Naive thymus-derived CD4-positive, alpha-beta T cell (primary cell): ENCODE measurements around the gene FBXL17. TPM values are rescaled to one million over a fixed set of nuclear protein-coding genes. Genes with fewer than 3 reads are reported as not detected.

Source experiments
- ATAC-seq: fragments of 150-1000 bp; cut with Tn5 transposase; 2 replicates; pipeline ENCODE4 v1.10.0; 2021; ENCODE audit warnings: mild to moderate bottlenecking, moderate library complexity
- CTCF ChIA-PET: fragments of 350-600 bp; sonication (Branson Sonifier 250); formaldehyde crosslinking; loops from one replicate; lab custom pipeline; 2021; ENCODE audit warnings: antibody characterized with exemption; lab: Charles Lee
- POLR2A ChIA-PET: fragments of 350-600 bp; sonication (Branson Sonifier 250); formaldehyde crosslinking; loops from one replicate; lab custom pipeline; 2021; ENCODE audit warnings: antibody characterized with exemption, inconsistent platforms; lab: Charles Lee
- DNase-seq, 9 donors: peaks; one replicate each; pipeline versions ENCODE4 v3.0.0 to v3.0.0-alpha.2; 2020 to 2022; ENCODE audit warnings: mixed read lengths in 1 of 9
- H3K27ac ChIP-seq: one replicate; pipeline ENCODE4 v1.7.0; 2013; ENCODE audit warnings: mild to moderate bottlenecking, low read depth, low read length, moderate library complexity
- H3K27me3 ChIP-seq, 2 donors: one replicate each; pipeline ENCODE4 v1.7.0; 2013; ENCODE audit warnings: low read length in 2 of 2, mild to moderate bottlenecking in 2 of 2, moderate library complexity in 2 of 2; ENCODE audit not compliant: control insufficient read depth in 2 of 2, insufficient read depth in 2 of 2
- H3K36me3 ChIP-seq, 3 experiments: 1 replicate in 2 of 3; 2 replicates in 1 of 3; pipeline ENCODE4 v1.7.0; 2013; ENCODE audit warnings: low read length in 3 of 3, mild to moderate bottlenecking in 3 of 3, moderate library complexity in 1 of 3; ENCODE audit not compliant: insufficient read depth in 3 of 3, control insufficient read depth in 2 of 3
- H3K4me1 ChIP-seq, 2 donors: one replicate each; pipeline ENCODE4 v1.7.0; 2013; ENCODE audit warnings: low read length in 2 of 2, mild to moderate bottlenecking in 2 of 2, moderate library complexity in 1 of 2; ENCODE audit not compliant: control insufficient read depth in 2 of 2, insufficient read depth in 2 of 2
- H3K4me3 ChIP-seq: 2 replicates; pipeline ENCODE4 v1.7.0; 2013; ENCODE audit warnings: mild to moderate bottlenecking, low read length
- H3K9me3 ChIP-seq, 3 experiments: 1 replicate in 2 of 3; 2 replicates in 1 of 3; pipeline ENCODE4 v1.7.0; 2013; ENCODE audit warnings: low read length in 3 of 3; ENCODE audit not compliant: control insufficient read depth in 2 of 3
- H3K27ac Mint-ChIP-seq, 9 donors: one replicate each; pipeline ENCODE4 v1.8.0; 2020 to 2022; ENCODE audit warnings: mixed read lengths in 9 of 9, mild to moderate bottlenecking in 8 of 9, moderate library complexity in 5 of 9, inconsistent platforms in 2 of 9
- H3K27me3 Mint-ChIP-seq, 5 donors: one replicate each; pipeline ENCODE4 v1.8.0; 2021 to 2022; ENCODE audit warnings: mixed read lengths in 5 of 5, mild to moderate bottlenecking in 1 of 5
- H3K36me3 Mint-ChIP-seq, 5 donors: one replicate each; pipeline ENCODE4 v1.8.0; 2020 to 2022; ENCODE audit warnings: mixed read lengths in 5 of 5, mild to moderate bottlenecking in 3 of 5, inconsistent platforms in 1 of 5
- H3K4me1 Mint-ChIP-seq, 7 donors: one replicate each; pipeline ENCODE4 v1.8.0; 2020 to 2022; ENCODE audit warnings: mixed read lengths in 7 of 7, mild to moderate bottlenecking in 3 of 7, inconsistent platforms in 1 of 7
- H3K4me3 Mint-ChIP-seq, 10 donors: one replicate each; pipeline ENCODE4 v1.8.0; 2020 to 2022; ENCODE audit warnings: mild to moderate bottlenecking in 10 of 10, mixed read lengths in 10 of 10, moderate library complexity in 6 of 10, inconsistent platforms in 2 of 10
- H3K9me3 Mint-ChIP-seq, 11 donors: one replicate each; pipeline ENCODE4 v1.8.0; 2020 to 2022; ENCODE audit warnings: mixed read lengths in 11 of 11, mild to moderate bottlenecking in 4 of 11, inconsistent platforms in 1 of 11, moderate library complexity in 1 of 11
- intact Hi-C, 2 donors: fragments of 100-400 bp; cut with micrococcal nuclease; formaldehyde crosslinking; loops; one replicate each; pipeline ENCODE4 v1.15.1; 2023
- polyA plus RNA-seq, 2 donors: library from polyadenylated mRNA; unstranded; fragments of 300-500 nt; fragmentation: Illumina TruSeq; gene quantifications; one replicate each; pipeline ENCODE4 v1.2.3, GENCODE V29; 2021
- total RNA-seq, 6 experiments: library from RNA in 5 of 6; stranded (reverse) in 5 of 6; gene quantifications; 1 replicate in 5 of 6; 2 replicates in 1 of 6; pipeline ENCODE4 v1.2.3 and lab custom pipeline; 2021 to 2026

FBXL17 gene
- total and polyA plus RNA-seq, 7 experiments from 2014 or later, result 4.4 to 28.4 (median 19.6) TPM

DNA sequence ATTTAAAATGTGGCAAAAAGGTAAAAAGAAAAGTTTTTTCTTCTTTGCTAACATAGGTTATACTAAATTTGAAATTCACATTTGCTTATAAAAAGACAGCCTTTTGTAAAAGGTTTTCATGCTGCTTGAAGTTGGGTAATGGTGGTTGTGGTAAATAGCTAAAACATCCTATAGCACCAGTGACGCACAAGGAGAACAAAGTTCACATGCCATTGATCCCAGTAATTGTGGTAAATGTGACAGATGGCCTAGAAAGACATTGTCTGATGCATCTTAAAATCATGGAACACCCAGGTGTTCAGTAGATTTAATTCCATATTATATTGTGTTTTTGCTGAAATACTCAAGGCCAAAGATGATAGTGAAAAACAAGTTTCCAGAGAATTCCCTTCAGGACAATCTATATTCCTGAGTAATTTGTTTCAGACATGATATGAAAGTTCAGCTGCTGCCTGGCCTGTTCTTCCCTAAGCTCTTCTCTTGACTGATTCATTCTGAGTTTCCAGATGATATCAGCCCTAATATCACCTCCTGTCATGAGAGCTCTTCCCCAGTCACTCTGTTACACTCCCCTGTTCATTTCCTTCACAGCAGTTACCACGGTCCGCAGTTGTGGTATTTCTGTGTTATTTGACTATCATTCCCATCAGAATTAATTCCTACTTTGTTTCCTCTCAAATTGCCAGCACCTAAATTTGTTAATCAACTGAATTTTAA lies 4.6 kb upstream of the FBXL17 start:
- no peak overlapping the region for H3K27ac ChIP-seq
- no peaks in the 10 kb centered on the region for H3K27me3 Mint-ChIP-seq
- H3K4me3 Mint-ChIP-seq, result no peak overlapping the region
- ATAC-seq (no peak), DNase-seq (no peak)
- no peaks in the 10 kb centered on the region for H3K9me3 ChIP-seq
- ChIA-PET POLR2A (no interaction called here), CTCF (no interaction called here)
- peaks cover 0 to 4% (median 0%) of the 10 kb centered on the region in 3 experiments for H3K36me3 ChIP-seq
- H3K4me1 Mint-ChIP-seq, result peaks cover 4 to 33% (median 26%) of the 10 kb centered on the region in 7 donors
- H3K4me1 ChIP-seq, result peaks cover 7 to 8% of the 10 kb centered on the region in 2 donors
- H3K36me3 Mint-ChIP-seq, result peaks cover 0 to 2% (median 0%) of the 10 kb centered on the region in 5 donors
- H3K27ac Mint-ChIP-seq, result peak overlapping the region in 7 of 9 donors; percentile 14 to 95 (median 63)
- peaks cover 0 to 6% (median 0%) of the 10 kb centered on the region in 11 donors for H3K9me3 Mint-ChIP-seq
- H3K27me3 ChIP-seq, result no peaks in the 10 kb centered on the region
- intact Hi-C loops, result no loop called here
- H3K4me3 ChIP-seq, result no peak overlapping the region

GRCh38 chr5:108384741-108385140 lies 2.8 kb upstream of the FBXL17 start:
- Mint-ChIP-seq H3K36me3 (peaks cover 0 to 2% (median 0%) of the 10 kb centered on the region in 5 donors), H3K27me3 (no peaks in the 10 kb centered on the region), H3K4me3 (peak overlapping the region in 2 of 10 donors; percentile 60 to 97), H3K4me1 (peaks cover 7 to 35% (median 31%) of the 10 kb centered on the region in 7 donors), H3K9me3 (peaks cover 0 to 4% (median 0%) of the 10 kb centered on the region in 11 donors), H3K27ac (peak overlapping the region in 8 of 9 donors; percentile 89 to 99 (median 96))
- ATAC-seq, result no peak
- Histone ChIP-seq H3K27me3 (no peaks in the 10 kb centered on the region), H3K4me1 (peaks cover 8 to 14% of the 10 kb centered on the region in 2 donors), H3K36me3 (peaks cover 0 to 5% (median 0%) of the 10 kb centered on the region in 3 experiments), H3K27ac (peak overlapping the region; percentile 88), H3K9me3 (no peaks in the 10 kb centered on the region), H3K4me3 (no peak overlapping the region)
- DNase-seq, result no peak
- ChIA-PET CTCF (no interaction called here), POLR2A (no interaction called here)
- intact Hi-C loops, result loop anchor here in 1 of 2 donors (5.0 kb wide), 1 partner anchor 467 kb away; no protein-coding TSS in a partner anchor

- Histone ChIP-seq H3K27me3 (no peaks in the 10 kb centered on the region), H3K36me3 (peaks cover 0 to 5% (median 0%) of the 10 kb centered on the region in 3 experiments), H3K27ac (peak overlapping the region; percentile 88), H3K9me3 (no peaks in the 10 kb centered on the region), H3K4me1 (peaks cover 8 to 17% of the 10 kb centered on the region in 2 donors), H3K4me3 (peak overlapping the region; percentile 90)
- Mint-ChIP-seq H3K27ac (peak overlapping the region; percentile 90 to 99 (median 97)), H3K9me3 (peaks cover 0 to 4% (median 0%) of the 10 kb centered on the region in 11 donors), H3K4me3 (peak overlapping the region; percentile 80 to 99 (median 91)), H3K27me3 (no peaks in the 10 kb centered on the region), H3K36me3 (peaks cover 0 to 10% (median 4%) of the 10 kb centered on the region in 5 donors), H3K4me1 (peaks cover 18 to 51% (median 44%) of the 10 kb centered on the region in 7 donors)
- ATAC-seq (peak; percentile 20), DNase-seq (peak in 7 of 9 donors; percentile 25 to 60 (median 55))
- CTCF ChIA-PET, result no interaction called here
- intact Hi-C loops, result loop anchor here (1.0 to 5.0 kb wide), 4 partner anchors 365 to 1306 kb away; partner anchors contain the start of gene MAN2A1 (in 1 of the 2)
- POLR2A ChIA-PET, result interaction anchor here (0.6 to 3.0 kb wide), 10 partner anchors 8 to 1476 kb away, joined by 3 to 42 read pairs (median 4); partner anchors contain the start of gene PJA2
These were observed 959 bp upstream of the FBXL17 start for GRCh38 chr5:108382784-108383330.

DNA sequence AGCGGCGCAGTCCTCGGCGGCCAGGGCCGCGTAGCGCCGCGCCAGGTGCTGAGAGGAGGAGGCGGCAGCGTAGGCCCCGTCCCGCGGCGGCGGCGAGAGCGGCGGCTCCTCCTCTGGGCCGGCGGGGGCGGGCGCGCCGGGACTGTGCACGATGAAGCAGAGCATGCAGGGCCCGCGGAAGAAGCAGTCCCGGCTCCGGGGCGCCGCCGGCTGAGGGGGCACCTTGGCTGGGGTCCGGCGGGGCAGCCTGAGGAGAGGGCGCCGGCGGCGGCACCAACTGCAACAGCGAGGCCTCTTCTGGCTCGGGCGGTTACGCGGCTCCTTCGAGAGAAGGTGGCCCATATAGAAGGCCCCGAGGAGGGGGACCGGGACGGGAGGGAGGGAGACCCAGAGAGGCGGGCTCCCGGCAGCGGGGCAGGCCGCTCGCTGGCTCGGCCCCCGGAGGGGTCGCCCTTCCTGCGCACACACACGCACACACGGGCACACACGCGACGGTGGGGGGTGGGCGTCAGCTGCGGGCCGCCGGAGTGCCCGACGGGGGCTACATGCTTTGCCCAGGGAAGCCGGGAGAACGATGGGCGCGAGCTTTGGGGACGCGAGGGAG lies 446 bp downstream of the FBXL17 start:
- Histone ChIP-seq H3K27ac (peak overlapping the region; percentile 88), H3K9me3 (peaks cover 0 to 6% (median 0%) of the 10 kb centered on the region in 3 experiments), H3K36me3 (peaks cover 0 to 5% (median 0%) of the 10 kb centered on the region in 3 experiments), H3K27me3 (no peaks in the 10 kb centered on the region), H3K4me3 (peak overlapping the region; percentile 90), H3K4me1 (peaks cover 8 to 17% of the 10 kb centered on the region in 2 donors)
- Mint-ChIP-seq H3K27ac (peak overlapping the region; percentile 46 to 99 (median 94)), H3K36me3 (peaks cover 5 to 19% (median 10%) of the 10 kb centered on the region in 5 donors), H3K27me3 (no peaks in the 10 kb centered on the region), H3K9me3 (peaks cover 0 to 15% (median 6%) of the 10 kb centered on the region in 11 donors), H3K4me3 (peak overlapping the region; percentile 77 to 99 (median 91)), H3K4me1 (peaks cover 13 to 52% (median 44%) of the 10 kb centered on the region in 7 donors)
- CTCF ChIA-PET, result interaction anchor here (0.5 kb wide), 1 partner anchor 38 kb away, joined by 4 read pairs; no protein-coding TSS in a partner anchor
- DNase-seq, result peak; percentile 77 to 88 (median 86)
- ATAC-seq, result peak; percentile 69
- intact Hi-C loops, result loop anchor here in 1 of 2 donors (1.0 to 5.0 kb wide), 3 partner anchors 378 to 1308 kb away; partner anchors contain the start of gene MAN2A1
- POLR2A ChIA-PET, result interaction anchor here (0.7 to 3.0 kb wide), 11 partner anchors 9 to 1540 kb away, joined by 3 to 42 read pairs (median 3); partner anchors contain the start of genes MAN2A1 and PJA2

- Mint-ChIP-seq H3K9me3 (peaks cover 0 to 22% (median 10%) of the 10 kb centered on the region in 11 donors), H3K4me3 (peak overlapping the region; percentile 76 to 99 (median 88)), H3K36me3 (peaks cover 5 to 23% (median 14%) of the 10 kb centered on the region in 5 donors), H3K27me3 (no peaks in the 10 kb centered on the region), H3K27ac (peak overlapping the region; percentile 54 to 99 (median 84)), H3K4me1 (peaks cover 13 to 52% (median 44%) of the 10 kb centered on the region in 7 donors)
- intact Hi-C loops, result loop anchor here in 1 of 2 donors (1.0 to 5.0 kb wide), 3 partner anchors 377 to 1309 kb away; partner anchors contain the start of gene MAN2A1
- no peak for ATAC-seq
- CTCF ChIA-PET, result no interaction called here
- peak overlapping the region; percentile 88 for H3K27ac ChIP-seq
- peaks cover 0 to 11% (median 0%) of the 10 kb centered on the region in 3 experiments for H3K9me3 ChIP-seq
- DNase-seq, result peak in 8 of 9 donors; percentile 10 to 64 (median 23)
- peaks cover 0 to 5% (median 0%) of the 10 kb centered on the region in 3 experiments for H3K36me3 ChIP-seq
- POLR2A ChIA-PET, result interaction anchor here (0.6 to 3.0 kb wide), 6 partner anchors 9 to 1522 kb away, joined by 3 to 42 read pairs (median 3); partner anchors contain the start of gene PJA2
- H3K4me1 ChIP-seq, result peaks cover 8 to 17% of the 10 kb centered on the region in 2 donors
- H3K27me3 ChIP-seq, result no peaks in the 10 kb centered on the region
- H3K4me3 ChIP-seq, result peak overlapping the region; percentile 90
These were observed 1.2 kb downstream of the FBXL17 start for GRCh38 chr5:108380531-108381349.
